DMS79 (cell line): ENCODE data around the gene RSRC1.
"Not testable (repeated sequence)": the region's sequence is repeated elsewhere in the genome, so short reads cannot be mapped to it uniquely, and the experiment has no call there.

Experiments used
- DNase-seq: peaks from one replicate; lab custom pipeline; 2025; lab: John Stamatoyannopoulos, UW

RSRC1 gene

DNA sequence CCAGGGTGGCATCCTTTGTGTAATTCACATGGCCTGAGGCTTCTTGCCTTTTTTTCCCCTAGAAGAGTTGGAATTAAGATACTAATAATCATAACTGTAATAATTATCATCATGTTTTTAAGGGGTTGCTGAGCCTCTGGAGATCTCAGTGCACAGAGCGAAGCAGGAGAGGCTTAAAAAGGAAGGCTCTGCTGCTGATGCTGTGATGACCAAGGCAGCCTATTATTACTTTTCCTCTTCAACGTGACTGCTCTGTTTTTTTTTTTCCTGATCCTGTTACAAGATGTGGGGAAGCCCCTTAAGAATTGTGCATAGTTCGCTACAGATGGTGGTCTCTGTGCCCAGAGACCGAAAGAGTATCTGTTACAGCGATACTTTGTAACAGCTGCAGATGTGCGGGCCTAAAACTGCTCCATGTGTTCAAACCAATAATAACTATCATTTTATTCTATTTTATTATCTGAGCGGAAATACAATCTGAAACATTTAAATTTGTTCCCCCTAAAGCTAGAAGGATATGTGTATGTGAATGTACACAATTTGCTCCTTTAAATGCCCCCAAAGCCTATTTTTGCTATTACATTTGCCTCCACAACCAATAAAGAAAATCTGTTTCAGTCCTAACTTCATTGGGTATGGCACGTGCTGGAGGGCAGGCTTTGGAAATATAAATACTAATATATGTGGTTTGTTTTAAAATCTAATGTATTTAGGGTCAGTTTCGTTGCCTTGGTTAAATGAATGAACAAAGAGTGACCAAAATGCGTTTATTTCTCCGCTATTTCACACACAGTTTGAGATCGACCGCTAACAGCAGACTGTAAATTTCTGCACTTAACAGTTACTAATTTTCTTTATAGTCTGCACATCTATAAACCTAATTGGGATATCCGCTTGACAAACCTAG, 8.3 kb upstream of the RSRC1 start:
- DNase-seq: no peak

- DNase-seq: no peak
Measured at GRCh38 chr3:158102242-158103080, 7.4 kb upstream of the RSRC1 start.

DNA sequence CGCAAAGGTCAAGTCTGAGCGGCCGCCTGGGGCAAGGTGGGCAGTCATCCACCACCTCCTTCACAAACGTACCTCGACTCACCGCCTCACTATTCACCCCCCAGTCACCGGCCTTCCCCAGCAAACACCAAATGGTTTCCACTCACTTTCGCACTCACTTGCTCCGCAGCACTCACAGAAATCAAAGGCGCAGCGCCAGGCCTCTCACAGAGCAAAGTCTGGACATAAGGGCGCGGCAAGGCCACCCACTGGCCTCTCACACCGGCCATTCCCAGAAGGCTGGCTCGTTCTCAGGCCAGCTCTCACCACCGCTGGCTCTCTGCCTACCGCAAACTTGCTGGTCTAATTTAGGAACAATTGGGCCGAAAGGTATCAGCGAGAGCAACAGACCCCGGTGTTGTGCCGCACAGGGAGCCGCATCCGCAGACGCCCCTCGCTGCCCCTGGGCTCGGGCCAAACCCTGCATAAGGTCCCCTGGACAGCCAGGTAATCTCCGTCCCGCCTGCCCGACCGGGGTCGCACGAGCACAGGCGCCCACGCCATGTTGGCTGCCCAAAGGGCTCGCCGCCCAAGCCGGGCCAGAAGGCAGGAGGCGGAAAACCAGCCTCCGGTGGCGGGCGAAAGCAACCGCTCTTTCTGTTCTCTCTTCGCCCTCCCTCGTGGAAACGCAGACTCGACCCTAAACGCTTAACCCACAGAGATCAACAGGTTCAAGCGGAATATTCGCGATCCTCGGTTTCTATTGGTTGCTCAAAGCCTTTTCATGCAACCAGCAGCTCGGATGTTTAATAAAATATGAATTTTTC, 6.6 kb upstream of the RSRC1 start:
- no peak for DNase-seq

GRCh38 chr3:158103887-158104327, 6.0 kb upstream of the RSRC1 start:
- no peak for DNase-seq

DNA sequence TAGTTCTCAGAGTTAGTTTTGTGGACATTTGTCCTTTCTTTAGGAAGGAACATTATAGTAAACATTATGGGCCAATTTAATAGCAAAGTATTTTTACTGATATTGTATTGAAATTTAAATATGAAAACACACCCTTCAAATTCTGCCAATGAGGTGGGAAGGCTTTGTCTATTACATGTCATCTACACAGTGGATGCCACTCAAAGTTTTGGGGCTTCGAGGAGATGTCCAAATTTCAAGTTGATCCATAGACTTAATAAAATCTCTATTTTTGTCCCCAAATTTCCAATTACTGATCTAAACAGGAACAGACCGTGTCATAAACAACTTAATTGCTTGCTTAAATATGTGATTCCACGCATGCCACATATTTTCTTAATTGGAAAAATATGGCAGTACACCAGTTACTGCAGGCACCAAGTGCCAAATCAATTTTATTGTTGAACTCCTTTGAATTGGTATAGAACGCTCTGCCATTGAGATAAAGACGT, 5.4 kb upstream of the RSRC1 start:
- DNase-seq: no peak

DNA sequence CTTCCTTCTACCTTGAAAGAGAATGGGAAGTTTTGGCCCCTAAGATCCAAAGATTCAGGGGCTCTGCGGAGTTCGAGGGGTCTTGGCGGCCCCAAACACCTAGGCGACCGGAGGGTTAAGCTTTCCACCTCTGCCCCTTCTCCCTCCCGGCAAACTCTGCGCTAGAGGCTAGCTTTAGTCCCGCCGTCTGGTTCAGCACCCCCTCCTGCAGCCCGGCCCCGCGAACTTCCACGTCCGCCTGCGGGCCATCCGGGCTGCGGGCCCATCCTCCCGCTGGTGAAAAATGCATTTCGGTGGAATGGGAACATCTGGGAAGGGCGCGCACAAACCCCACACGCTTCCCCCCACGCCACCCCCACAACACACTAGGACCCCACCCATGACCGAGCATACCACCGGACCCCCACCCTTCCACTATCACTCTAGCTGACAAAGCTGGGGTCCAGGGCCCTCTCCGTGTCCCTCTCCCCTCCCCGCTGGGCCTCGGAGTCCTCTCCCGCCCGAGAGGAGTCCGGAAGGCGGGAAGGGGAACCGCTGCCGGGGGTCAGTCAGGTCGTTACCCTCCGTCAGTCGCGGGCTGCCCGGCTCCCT, 4.7 kb upstream of the RSRC1 start:
- no peak for DNase-seq

DNA sequence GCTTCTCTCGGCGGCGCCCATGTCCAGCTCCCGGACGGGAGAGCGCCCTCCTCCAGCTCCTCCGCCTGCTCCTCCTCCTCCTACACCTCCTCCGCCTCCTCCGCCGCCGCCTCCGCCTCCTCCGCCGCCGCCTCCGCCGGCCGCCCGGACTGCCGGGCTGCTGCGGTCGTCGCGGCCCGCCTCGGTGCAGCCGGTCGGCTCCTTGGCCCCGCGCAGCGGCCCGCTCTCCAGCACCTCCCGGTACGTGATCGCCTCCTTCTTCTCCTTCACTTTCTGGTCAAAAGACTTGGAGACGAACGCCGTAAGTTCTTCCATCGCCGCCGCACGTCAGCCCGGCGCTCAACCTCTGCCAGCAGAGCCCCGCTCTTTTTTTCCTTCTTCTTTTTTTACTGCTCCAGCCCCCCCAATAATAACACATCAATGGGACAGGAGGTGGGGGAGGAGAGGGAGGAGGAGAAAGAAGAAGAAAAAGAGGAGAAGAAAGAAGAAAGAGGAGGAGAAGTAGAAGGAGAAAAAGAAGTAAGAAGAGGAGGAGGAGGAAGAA, 4.1 kb upstream of the RSRC1 start:
- no peak for DNase-seq

GRCh38 chr3:158106766-158107471, 3.0 kb upstream of the RSRC1 start:
- DNase-seq: no peak

DNA sequence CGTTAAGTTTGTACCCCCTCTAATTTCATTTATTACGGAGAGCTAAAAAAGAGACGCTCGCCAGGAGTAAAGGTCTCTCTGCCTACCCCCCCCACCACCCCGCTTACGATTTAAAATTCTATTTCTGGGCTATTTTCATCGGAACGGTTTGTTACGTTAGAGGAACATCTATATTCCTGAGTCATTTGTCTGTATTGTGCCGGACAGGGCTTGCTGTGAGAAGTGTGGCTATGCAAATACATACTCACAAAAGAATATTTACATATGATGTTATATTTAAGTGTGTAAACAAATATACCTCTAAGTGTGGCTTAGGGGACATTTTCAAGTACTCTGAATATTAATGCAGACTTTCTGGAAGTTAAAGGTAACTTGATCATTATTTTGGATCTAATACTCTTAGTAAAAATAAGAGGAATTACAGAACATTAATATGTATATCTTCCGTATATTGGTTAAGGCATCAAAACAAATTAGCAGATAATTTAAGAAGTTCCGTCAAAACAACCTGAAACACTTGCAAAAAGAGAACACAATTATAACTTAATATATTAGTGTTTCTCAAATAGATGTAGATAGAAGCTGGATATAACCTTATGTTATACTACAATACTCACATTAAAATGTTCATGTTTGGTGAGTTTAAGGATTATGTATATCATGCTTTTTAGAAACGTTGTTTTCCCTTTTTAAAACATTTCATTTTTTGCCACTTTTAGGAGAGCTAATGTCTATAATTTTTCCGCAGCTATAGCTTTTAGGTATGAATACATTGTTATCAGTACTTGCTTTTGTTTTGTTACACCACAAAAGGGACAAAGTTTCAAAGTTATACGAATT, 2.1 kb upstream of the RSRC1 start:
- DNase-seq: no peak

GRCh38 chr3:158108445-158108985, 1.4 kb upstream of the RSRC1 start:
- DNase-seq: no peak

- DNase-seq: no peak
Measured at GRCh38 chr3:158109295-158109803, 540 bp upstream of the RSRC1 start.

GRCh38 chr3:158110658-158111018, 749 bp downstream of the RSRC1 start:
- DNase-seq: no peak

- DNase-seq: no peak
Measured at GRCh38 chr3:158111861-158112260, 2.0 kb downstream of the RSRC1 start.

GRCh38 chr3:158113595-158113994, 3.7 kb downstream of the RSRC1 start:
- not testable (repeated sequence) for DNase-seq

DNA sequence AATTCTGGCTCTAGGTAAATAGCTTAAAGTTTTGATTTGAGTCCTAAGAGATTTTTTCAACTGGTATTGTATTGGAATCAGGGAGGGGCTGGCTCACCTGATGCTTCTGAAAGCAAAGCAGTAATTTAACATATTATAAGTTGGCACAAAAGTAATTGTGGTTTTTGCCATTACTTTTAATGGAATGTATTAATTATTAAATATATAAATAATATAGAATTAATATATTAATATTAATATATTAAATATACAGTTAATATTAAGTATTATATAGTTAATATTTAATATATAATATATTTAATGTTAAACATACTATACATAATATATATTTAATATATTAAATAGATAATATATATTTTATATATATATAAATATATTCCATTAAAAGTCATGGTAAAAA, 10.4 kb downstream of the RSRC1 start:
- DNase-seq: no peak

GRCh38 chr3:158121295-158121694, 11.4 kb downstream of the RSRC1 start:
- DNase-seq: no peak

- not testable (repeated sequence) for DNase-seq
Measured at GRCh38 chr3:158122721-158123120, 12.8 kb downstream of the RSRC1 start.

DNA sequence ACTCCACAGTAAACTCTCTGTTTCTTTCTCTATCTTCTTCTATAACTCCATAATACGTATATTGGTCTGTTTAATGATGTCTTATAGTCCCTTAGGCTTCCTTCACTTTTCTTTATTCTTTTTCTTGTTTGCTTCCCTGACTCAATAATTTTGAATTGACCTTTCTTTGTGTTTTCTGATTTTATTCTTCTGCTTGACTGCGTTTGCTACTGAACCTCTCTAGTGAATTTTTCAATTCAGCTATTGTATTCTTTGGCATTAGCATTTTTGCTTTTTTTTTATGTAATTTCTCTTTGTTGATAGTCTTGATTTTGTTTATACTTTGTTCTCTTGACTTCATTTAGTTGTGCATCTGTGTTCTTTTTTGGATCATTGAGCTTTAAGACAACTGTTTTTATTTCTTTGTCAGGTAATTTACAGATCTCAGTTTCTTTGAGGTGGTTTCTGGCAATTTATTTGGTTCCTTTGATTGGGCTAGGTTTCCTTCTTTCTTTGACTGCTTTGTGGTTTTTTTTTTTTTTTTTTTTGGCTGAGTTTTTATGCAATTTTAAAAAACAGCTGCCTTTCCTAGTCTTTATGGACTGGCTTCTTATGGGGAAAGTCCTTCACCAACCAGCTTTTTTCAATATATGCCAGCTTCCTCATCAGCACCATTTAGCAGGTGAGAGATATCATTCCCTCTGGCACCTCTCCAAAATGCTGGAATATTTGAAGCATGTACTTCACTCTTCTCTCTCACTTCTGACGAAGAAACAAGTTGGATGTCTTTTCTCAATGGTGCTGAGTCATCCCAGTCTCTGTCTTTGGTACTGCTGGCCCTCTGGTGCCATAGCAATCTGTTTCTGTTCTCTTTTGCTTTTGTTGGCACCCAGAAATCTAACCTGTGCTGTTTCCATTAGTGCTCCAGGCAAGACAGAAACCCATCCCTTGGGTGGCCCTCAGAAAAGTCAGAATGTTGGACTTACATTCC, 17.6 kb downstream of the RSRC1 start:
- no peak for DNase-seq
